ENCODE data around the gene ATP5F1B. TPM values are rescaled to one million over a fixed set of nuclear protein-coding genes. Genes with fewer than 3 reads are reported as not detected.
A peak's percentile ranks its signal among the peaks of the same experiment; 100 is the strongest.

ATP5F1B gene
- polyA plus RNA-seq, 1 of the 3 experiments (the other 2 are of a cell fraction): 762 TPM

GRCh38 chr12:56631790-56632700 lies 13.7 kb downstream of the ATP5F1B start:
- H4K20me1 ChIP-seq (ENCODE audit: insufficient read depth): peaks cover 50% of the 10 kb centered on the region
- H3K36me3 ChIP-seq (replicated peaks in 1 of 2; ENCODE audit: control insufficient read depth in 1 of 2, insufficient read depth in 2 of 2, low read length in 1 of 2): peaks cover 0 to 6% of the 10 kb centered on the region in 2 experiments
- ChIA-PET CTCF (interaction anchor here (0.6 to 1.3 kb wide), 5 partner anchors 14 to 130 kb away, joined by 3 to 5 read pairs (median 3); no protein-coding TSS in a partner anchor), POLR2A (no interaction called here)
- H3K4me2 ChIP-seq: peak overlapping the region; percentile 98
- 20% methylated on average over 13 of the region's 13 CpGs for WGBS (ENCODE audit: low lambda C conversion rate)
- TF ChIP-seq CHD2 (IDR thresholded peaks at IDR 0.05; ENCODE audit: low read length, partially characterized antibody) (peak; percentile 23), POLR2AphosphoS5 (IDR thresholded peaks at IDR 0.05; ENCODE audit: low read depth, low read length) (no peak), NRF1 (IDR thresholded peaks at IDR 0.05; ENCODE audit: low read depth, low read length) (peak; percentile 14; the same call in 1 of the 2 replicates), MXI1 (IDR thresholded peaks at IDR 0.05; ENCODE audit: low read depth, low read length) (peak; percentile 42; the same call in 1 of the 2 replicates)
- peaks cover 30% of the 10 kb centered on the region for H3F3A ChIP-seq (replicated peaks; ENCODE audit: insufficient read depth)
- peak overlapping the region in 1 of 2 experiments; percentile 34; a peak in 2 of 4 replicates for H3K27ac ChIP-seq (ENCODE audit: low read depth in 2 of 2, low read length in 1 of 2)
- no peaks in the 10 kb centered on the region for H3K9me3 ChIP-seq
- peaks cover 19 to 52% of the 10 kb centered on the region in 2 experiments for H3K4me1 ChIP-seq (ENCODE audit: control insufficient read depth in 1 of 2, insufficient read depth in 2 of 2, low read depth in 1 of 2, low read length in 1 of 2)
- H3K9ac ChIP-seq: no peak overlapping the region
- H3K4me3 ChIP-seq (ENCODE audit: low read depth in 2 of 2, low read length in 1 of 2): peak overlapping the region; percentile 26 to 33; a peak in 3 of 4 replicates
- H2AFZ ChIP-seq (ENCODE audit: low read depth): no peak overlapping the region
- DNase-seq: peak; percentile 82
- H3K79me2 ChIP-seq (ENCODE audit: insufficient read depth): peaks cover 77% of the 10 kb centered on the region
- no peaks in the 10 kb centered on the region for H3K9me2 ChIP-seq
- H3K27me3 ChIP-seq (ENCODE audit: insufficient read depth): no peaks in the 10 kb centered on the region

- Histone ChIP-seq H3F3A (replicated peaks; ENCODE audit: insufficient read depth) (peaks cover 18% of the 10 kb centered on the region), H3K27me3 (ENCODE audit: insufficient read depth) (no peaks in the 10 kb centered on the region), H3K9me3 (no peaks in the 10 kb centered on the region), H3K9me2 (no peaks in the 10 kb centered on the region), H3K4me3 (ENCODE audit: low read depth in 2 of 2, low read length in 1 of 2) (peak within 1 kb of the TSS; percentile 71 to 94), H3K79me2 (ENCODE audit: insufficient read depth) (peaks cover 87% of the 10 kb centered on the region), H3K36me3 (replicated peaks in 1 of 2; ENCODE audit: control insufficient read depth in 1 of 2, insufficient read depth in 2 of 2, low read length in 1 of 2) (peaks cover 10 to 18% of the 10 kb centered on the region in 2 experiments), H4K20me1 (ENCODE audit: insufficient read depth) (peaks cover 66% of the 10 kb centered on the region), H3K4me1 (ENCODE audit: control insufficient read depth in 1 of 2, insufficient read depth in 2 of 2, low read depth in 1 of 2, low read length in 1 of 2) (peaks cover 19 to 39% of the 10 kb centered on the region in 2 experiments), H3K4me2 (peak within 1 kb of the TSS; percentile 81), H3K27ac (ENCODE audit: low read depth in 2 of 2, low read length in 1 of 2) (peak within 1 kb of the TSS; percentile 80 to 89), H3K9ac (peak within 1 kb of the TSS; percentile 83), H2AFZ (ENCODE audit: low read depth) (no peak within 1 kb of the TSS; the same call in 1 of the 2 replicates)
- POLR2A ChIA-PET: interaction anchor here (1.0 kb wide), 1 partner anchor 375 kb away, joined by 3 read pairs; no protein-coding TSS in a partner anchor
- CTCF ChIA-PET: interaction anchor here (0.8 to 2.6 kb wide), 5 partner anchors 9 to 551 kb away, joined by 3 to 13 read pairs (median 3); partner anchors contain the start of genes ERBB3 and ZC3H10
- peak; percentile 97 for DNase-seq
- WGBS (ENCODE audit: low lambda C conversion rate): 3% methylated on average over 2 of the region's 31 CpGs
- TF ChIP-seq ZBTB33 (IDR thresholded peaks at IDR 0.05; ENCODE audit: borderline replicate concordance, low read depth) (no peak), TEAD4 (IDR thresholded peaks at IDR 0.05; ENCODE audit: borderline replicate concordance, insufficient read depth) (no peak), USF1 (IDR thresholded peaks at IDR 0.05; ENCODE audit: borderline replicate concordance, low read depth) (peak; percentile 51; the same call in 1 of the 2 replicates), CTCF (IDR thresholded peaks at IDR 0.05) (no peak), MXI1 (IDR thresholded peaks at IDR 0.05; ENCODE audit: low read depth, low read length) (peak; percentile 53), JUND (IDR thresholded peaks at IDR 0.05) (no peak), MAX (IDR thresholded peaks at IDR 0.05; ENCODE audit: low read depth) (peak; percentile 95), TCF12 (IDR thresholded peaks at IDR 0.05) (no peak), RCOR1 (IDR thresholded peaks at IDR 0.05; ENCODE audit: low read length) (peak; percentile 52; the same call in 1 of the 2 replicates), USF2 (IDR thresholded peaks at IDR 0.05; ENCODE audit: borderline replicate concordance, low read depth, low read length) (no peak), CHD2 (IDR thresholded peaks at IDR 0.05; ENCODE audit: low read length, partially characterized antibody) (peak; percentile 75), FOXM1 (IDR thresholded peaks at IDR 0.05; ENCODE audit: low read depth) (no peak), IRF3 (IDR thresholded peaks at IDR 0.05; ENCODE audit: low read depth, low read length) (no peak)
Observed at GRCh38 chr12:56630180-56630632, 15.6 kb downstream of the ATP5F1B start, which contains the start of gene BAZ2A. Gene BAZ2A (minus strand): TSS chr12:56630326. CDS start chr12:56617530, 12,796 bp downstream.
